T-helper 1 cell (primary cell): ENCODE data around the gene GALNT9.
A peak's percentile ranks its signal among the peaks of the same experiment; 100 is the strongest.
"Not testable (repeated sequence)": the region's sequence is repeated elsewhere in the genome, so short reads cannot be mapped to it uniquely, and the experiment has no call there.

Source experiments
- DNase-seq, 5 donors: peaks; one replicate each; pipeline ENCODE4 v3.0.0-alpha.2; 2012 to 2020

Gene GALNT9

DNA sequence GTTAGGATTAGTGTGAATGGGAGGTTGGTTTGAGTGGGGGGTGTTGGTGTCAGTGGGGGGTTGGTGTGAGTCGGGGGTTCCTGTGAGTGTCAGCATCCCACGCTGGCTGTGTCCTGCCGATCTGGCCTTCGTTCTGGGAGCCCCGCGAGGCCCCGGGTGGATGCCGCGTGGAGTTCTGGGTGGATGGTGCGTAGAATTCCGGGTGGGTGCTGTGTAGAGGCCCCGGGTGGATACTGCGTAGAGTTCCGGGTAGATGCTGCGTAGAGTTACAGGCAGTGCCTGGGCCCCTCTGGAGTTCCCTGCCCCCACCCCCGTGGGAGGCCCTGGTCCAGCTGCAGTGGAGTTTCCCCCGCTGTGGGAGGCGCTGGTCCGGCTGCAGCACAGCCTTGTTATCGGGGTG, 176.4 kb downstream of the GALNT9 start:
- peak in 1 of 5 donors; percentile 10 for DNase-seq

GRCh38 chr12:132152411-132152821, 177.0 kb downstream of the GALNT9 start:
- DNase-seq = no peak

DNA sequence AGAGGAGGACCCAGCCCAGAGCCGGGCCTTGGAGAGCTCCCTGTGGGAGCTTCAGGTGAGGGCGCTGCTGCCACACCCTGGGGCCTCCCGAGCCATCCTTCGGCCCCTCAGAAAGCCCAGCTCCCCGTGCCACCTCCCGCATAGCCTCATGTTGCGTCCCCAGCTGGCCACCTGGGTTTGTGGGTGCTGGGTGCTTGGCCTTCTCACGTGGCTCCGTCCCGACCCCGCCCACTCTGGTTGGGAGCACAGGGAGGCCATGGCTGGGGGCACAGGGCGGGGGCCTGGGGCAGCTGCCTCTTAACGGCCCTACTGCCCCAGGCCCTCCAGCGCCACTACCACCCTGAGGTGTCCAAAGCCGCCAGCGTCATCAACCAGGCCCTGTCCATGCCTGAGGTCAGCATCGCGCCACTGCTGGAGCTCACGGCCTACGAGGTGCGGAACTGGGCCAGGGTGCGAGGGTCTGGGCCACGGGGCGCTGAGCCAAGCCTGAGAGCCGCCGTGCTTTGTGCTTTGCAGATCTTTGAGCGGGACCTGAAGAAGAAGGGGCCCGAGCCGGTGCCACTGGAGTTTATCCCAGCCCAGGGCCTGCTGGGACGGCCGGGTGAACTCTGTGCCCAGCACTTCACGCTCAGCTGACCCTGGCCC, 177.5 kb downstream of the GALNT9 start:
- peak in 1 of 5 donors; percentile 7 for DNase-seq

DNA sequence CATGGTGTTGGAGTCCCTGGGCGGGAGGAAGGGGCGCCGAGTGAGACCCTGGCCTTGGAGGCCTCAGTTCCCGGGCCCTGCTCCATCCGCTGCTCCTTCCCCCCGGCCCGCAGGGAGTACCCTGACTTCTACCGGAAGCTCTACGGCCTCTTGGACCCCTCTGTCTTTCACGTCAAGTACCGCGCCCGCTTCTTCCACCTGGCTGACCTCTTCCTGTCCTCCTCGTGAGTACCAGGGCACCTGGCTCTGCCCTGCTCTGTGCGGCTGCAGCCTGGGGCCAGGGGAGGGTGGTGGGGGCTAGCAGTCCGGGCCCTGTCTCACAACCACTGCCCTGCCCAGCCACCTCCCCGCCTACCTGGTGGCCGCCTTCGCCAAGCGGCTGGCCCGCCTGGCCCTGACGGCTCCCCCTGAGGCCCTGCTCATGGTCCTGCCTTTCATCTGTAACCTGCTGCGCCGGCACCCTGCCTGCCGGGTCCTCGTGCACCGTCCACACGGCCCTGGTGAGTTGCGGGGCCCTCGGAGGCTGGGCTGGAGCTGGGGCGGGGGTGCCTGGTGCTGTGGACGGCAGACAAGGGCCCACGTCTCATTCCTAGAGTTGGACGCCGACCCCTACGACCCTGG, 178.1 kb downstream of the GALNT9 start:
- DNase-seq = peak in 1 of 5 donors; percentile 6

DNA sequence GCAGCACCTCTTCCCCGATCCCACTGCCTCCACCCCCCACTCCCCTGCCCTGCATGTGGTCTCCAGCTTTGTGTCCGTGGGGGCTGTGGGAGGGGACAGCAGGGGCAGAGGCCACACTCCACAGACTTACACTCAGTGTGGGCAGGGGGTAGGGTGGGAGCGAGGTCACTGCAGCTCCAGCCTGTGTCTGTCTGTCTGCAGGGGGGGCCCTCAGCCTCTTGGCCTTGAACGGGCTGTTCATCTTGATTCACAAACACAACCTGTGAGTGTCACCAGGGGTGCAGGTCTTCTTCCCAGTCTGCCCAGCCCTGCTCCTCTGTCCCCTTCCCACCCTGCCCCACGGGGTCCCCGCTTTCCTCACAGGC, 178.6 kb downstream of the GALNT9 start:
- DNase-seq = no peak

DNA sequence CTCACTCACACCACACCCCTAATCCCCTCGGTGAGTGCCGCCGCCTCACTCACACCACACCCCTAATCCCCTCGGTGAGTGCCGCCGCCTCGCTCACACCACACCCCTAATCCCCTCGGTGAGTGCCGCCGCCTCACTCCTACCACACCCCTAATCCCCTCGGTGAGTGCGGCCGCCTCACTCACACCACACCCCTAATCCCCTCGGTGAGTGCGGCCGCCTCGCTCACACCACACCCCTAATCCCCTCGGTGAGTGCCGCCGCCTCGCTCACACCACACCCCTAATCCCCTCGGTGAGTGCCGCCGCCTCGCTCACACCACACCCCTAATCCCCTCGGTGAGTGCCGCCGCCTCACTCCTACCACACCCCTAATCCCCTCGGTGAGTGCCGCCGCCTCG, 179.9 kb downstream of the GALNT9 start:
- DNase-seq = not testable (repeated sequence)

DNA sequence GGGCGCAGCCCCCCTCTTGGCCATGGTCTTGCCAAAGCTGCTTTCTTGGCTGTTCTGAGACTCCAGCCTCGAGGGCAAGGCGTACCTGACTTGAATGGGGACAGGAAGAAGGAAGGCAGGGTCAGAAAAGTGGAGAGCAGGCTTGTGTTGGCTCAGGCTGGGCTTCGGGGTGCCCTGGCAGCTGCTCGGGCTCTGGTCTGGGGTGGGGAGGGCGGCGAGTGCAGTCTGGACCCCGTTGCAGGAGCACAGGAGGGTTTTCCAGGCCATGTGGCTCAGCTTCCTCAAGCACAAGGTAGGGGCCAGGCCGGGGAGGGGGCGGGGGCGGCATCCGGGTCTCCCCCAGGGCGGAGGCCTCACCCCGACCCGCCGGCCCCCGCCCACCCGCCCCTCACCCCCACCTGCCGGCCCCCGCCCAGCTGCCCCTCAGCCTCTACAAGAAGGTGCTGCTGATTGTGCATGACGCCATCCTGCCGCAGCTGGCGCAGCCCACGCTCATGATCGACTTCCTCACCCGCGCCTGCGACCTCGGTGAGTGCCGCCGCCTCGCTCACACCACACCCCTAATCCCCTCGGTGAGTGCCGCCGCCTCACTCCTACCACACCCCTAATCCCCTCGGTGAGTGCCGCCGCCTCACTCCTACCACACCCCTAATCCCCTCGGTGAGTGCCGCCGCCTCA, 180.9 kb downstream of the GALNT9 start:
- DNase-seq = peak in 1 of 5 donors; percentile 13

- DNase-seq = no peak
Observed at GRCh38 chr12:132147423-132148367, 181.7 kb downstream of the GALNT9 start.

- DNase-seq = no peak
Observed at GRCh38 chr12:132146772-132147422, 182.5 kb downstream of the GALNT9 start.
